Endothelial cell (in vitro differentiated cells): ENCODE measurements around the gene INSR. TPM values are rescaled to one million over a fixed set of nuclear protein-coding genes. Genes with fewer than 3 reads are reported as not detected.

Experiments
- DNase-seq: peaks from one replicate; pipeline ENCODE4 v3.0.0; 2021; ENCODE audit warnings: low spot score
- H3K27ac Mint-ChIP-seq: one replicate; pipeline ENCODE4 v1.8.0; 2021; ENCODE audit warnings: mixed read lengths, inconsistent platforms; ENCODE audit not compliant: unreplicated experiment
- H3K27me3 Mint-ChIP-seq: one replicate; pipeline ENCODE4 v1.8.0; 2021; ENCODE audit warnings: mild to moderate bottlenecking, moderate library complexity, mixed read lengths, inconsistent platforms; ENCODE audit not compliant: unreplicated experiment
- H3K36me3 Mint-ChIP-seq: one replicate; pipeline ENCODE4 v1.8.0; 2021; ENCODE audit warnings: mild to moderate bottlenecking, low read depth, mixed read lengths, inconsistent platforms; ENCODE audit not compliant: unreplicated experiment
- H3K4me1 Mint-ChIP-seq: one replicate; pipeline ENCODE4 v1.8.0; 2021; ENCODE audit warnings: mild to moderate bottlenecking, mixed read lengths, inconsistent platforms; ENCODE audit not compliant: unreplicated experiment
- H3K4me3 Mint-ChIP-seq: one replicate; pipeline ENCODE4 v1.8.0; 2021; ENCODE audit warnings: mild to moderate bottlenecking, mixed read lengths, inconsistent platforms; ENCODE audit not compliant: unreplicated experiment
- H3K9me3 Mint-ChIP-seq: one replicate; pipeline ENCODE4 v1.8.0; 2021; ENCODE audit warnings: mixed read lengths, inconsistent platforms; ENCODE audit not compliant: unreplicated experiment
- total RNA-seq: library from RNA; stranded (reverse); fragmentation: NEBNext Ultra II Directional; extraction: Animal tissue kit (Norgen Biotek cat#: 25700); gene quantifications from one replicate; pipeline ENCODE4 v1.2.1, GENCODE V29; 2021; ENCODE audit not compliant: unreplicated experiment
- TF ChIP-seq, protein P1 (sequence below): fragments of 200-600 bp; sonication (generic); IDR thresholded peaks from one replicate; pipeline ENCODE4 v1.5.0; 2021; ENCODE audit warnings: antibody characterized with exemption; ENCODE audit not compliant: unreplicated experiment

Gene INSR
- total RNA-seq, 1 donor from 2014 or later = 28.9 TPM

DNA sequence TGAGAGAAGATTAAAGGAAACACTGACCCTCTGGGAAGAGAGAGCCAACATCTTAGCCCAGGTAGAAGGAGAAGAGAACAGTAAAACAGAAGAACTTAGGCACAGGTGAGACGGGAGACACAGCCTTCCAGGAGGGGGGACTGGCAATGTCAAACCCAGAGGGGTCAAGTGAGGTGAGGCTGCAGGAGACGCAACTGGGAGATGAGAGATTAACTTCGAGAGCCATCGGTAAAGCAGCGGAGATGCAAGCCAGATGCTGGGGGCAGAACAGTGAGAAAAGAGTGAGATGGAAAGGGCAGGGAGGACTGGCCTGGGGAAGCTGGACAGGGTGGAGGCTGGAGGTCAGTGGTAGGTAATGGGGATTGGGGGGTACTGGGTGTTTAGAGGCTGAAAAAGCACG, 5.2 kb downstream of the INSR start:
- H3K9me3 Mint-ChIP-seq = no peaks in the 10 kb centered on the region
- no peak overlapping the region for H3K27ac Mint-ChIP-seq
- peaks cover 3% of the 10 kb centered on the region for H3K36me3 Mint-ChIP-seq
- TF ChIP-seq, protein P1, sequence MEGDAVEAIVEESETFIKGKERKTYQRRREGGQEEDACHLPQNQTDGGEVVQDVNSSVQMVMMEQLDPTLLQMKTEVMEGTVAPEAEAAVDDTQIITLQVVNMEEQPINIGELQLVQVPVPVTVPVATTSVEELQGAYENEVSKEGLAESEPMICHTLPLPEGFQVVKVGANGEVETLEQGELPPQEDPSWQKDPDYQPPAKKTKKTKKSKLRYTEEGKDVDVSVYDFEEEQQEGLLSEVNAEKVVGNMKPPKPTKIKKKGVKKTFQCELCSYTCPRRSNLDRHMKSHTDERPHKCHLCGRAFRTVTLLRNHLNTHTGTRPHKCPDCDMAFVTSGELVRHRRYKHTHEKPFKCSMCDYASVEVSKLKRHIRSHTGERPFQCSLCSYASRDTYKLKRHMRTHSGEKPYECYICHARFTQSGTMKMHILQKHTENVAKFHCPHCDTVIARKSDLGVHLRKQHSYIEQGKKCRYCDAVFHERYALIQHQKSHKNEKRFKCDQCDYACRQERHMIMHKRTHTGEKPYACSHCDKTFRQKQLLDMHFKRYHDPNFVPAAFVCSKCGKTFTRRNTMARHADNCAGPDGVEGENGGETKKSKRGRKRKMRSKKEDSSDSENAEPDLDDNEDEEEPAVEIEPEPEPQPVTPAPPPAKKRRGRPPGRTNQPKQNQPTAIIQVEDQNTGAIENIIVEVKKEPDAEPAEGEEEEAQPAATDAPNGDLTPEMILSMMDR = no peak
- peaks cover 4% of the 10 kb centered on the region for H3K27me3 Mint-ChIP-seq
- H3K4me1 Mint-ChIP-seq = no peaks in the 10 kb centered on the region
- no peak for DNase-seq
- H3K4me3 Mint-ChIP-seq = no peak overlapping the region

GRCh38 chr19:7288131-7288530, 6.1 kb downstream of the INSR start:
- Mint-ChIP-seq H3K36me3 (peaks cover 3% of the 10 kb centered on the region), H3K4me3 (no peak overlapping the region), H3K27ac (no peak overlapping the region), H3K27me3 (peaks cover 4% of the 10 kb centered on the region), H3K4me1 (no peaks in the 10 kb centered on the region), H3K9me3 (no peaks in the 10 kb centered on the region)
- TF ChIP-seq, protein P1 = no peak
- DNase-seq = no peak

DNA sequence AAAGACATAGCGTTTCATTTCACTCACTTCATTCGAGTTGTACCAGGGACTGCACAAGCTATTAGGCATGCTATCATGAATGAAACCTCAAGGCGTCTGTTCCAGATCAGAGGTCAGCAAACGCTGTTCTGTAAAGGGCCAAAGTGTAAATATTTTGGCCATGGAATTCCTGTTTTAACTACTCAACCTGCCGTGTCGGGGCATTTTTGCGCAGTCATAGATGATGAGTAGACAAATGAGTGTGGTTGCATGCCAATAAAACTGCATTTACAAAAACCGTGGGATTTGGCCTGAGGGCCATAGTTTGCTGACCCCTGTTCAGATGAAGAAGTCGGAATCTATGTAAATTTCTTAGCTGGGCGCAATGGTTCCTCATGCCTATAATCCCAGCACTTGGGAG, 6.5 kb downstream of the INSR start:
- DNase-seq = no peak
- H3K27me3 Mint-ChIP-seq = peaks cover 4% of the 10 kb centered on the region
- TF ChIP-seq, protein P1 = no peak
- no peaks in the 10 kb centered on the region for H3K4me1 Mint-ChIP-seq
- H3K9me3 Mint-ChIP-seq = no peaks in the 10 kb centered on the region
- H3K36me3 Mint-ChIP-seq = peaks cover 3% of the 10 kb centered on the region
- no peak overlapping the region for H3K4me3 Mint-ChIP-seq
- H3K27ac Mint-ChIP-seq = no peak overlapping the region

- Mint-ChIP-seq H3K4me1 (peaks cover 5% of the 10 kb centered on the region), H3K9me3 (no peaks in the 10 kb centered on the region), H3K27me3 (no peaks in the 10 kb centered on the region), H3K27ac (no peak overlapping the region), H3K4me3 (no peak overlapping the region), H3K36me3 (peaks cover 4% of the 10 kb centered on the region)
- TF ChIP-seq, protein P1 = no peak
- no peak for DNase-seq
These were observed 13.1 kb downstream of the INSR start for GRCh38 chr19:7280940-7281666.

DNA sequence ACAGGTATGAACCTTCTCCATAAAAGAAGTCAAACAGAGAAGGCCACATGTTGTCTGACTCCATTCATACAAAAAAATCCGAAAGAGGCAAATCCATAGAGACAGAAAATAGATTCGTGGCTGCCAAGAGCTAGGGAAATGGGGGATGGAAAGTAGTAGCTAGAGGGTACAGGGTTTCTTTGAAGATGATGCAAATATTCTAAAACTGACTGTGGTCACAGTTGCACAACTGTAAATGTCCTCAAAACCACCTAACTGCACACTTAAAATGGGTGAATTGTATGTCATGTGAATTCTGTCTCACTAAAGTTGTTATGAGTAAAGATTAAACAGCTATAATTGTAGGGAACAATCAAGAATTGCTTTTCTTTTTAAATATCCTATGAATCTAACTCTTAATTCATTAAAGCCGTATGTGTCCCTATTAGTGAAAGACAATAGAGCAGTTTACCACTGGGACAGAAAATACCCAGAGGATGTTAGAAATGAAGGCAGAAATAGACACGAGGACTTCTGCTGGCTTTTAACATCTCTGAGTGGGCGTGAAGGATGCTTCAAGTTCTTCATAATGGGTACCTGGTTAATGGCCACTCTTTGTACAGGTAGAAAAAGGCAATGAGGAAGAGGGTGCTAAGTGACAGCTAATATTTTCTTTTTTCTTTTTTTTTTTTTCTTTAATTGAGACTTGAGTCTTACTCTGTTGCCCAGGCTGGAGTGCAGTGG, 21.2 kb downstream of the INSR start:
- Mint-ChIP-seq H3K27me3 (peaks cover 3% of the 10 kb centered on the region), H3K27ac (no peak overlapping the region), H3K36me3 (no peaks in the 10 kb centered on the region), H3K4me3 (no peak overlapping the region), H3K4me1 (no peaks in the 10 kb centered on the region), H3K9me3 (no peaks in the 10 kb centered on the region)
- TF ChIP-seq, protein P1 = no peak
- no peak for DNase-seq
